Upper lobe of left lung (tissue), 4 donors: ENCODE results near the gene RBM19.

Experiments
- EP300 ChIP-seq, 4 donors: sonication (generic); formaldehyde crosslinking; IDR thresholded peaks; one replicate each; pipeline ENCODE4 v1.5.1; 2017; ENCODE audit warnings: antibody characterized with exemption in 4 of 4, control low read depth in 2 of 4
- POLR2A ChIP-seq, 4 donors: fragments of 450-650 bp; IDR thresholded peaks; one replicate each; pipeline ENCODE4 v1.5.1; 2016 to 2017; ENCODE audit warnings: antibody characterized with exemption in 4 of 4, mild to moderate bottlenecking in 2 of 4
- POLR2AphosphoS5 ChIP-seq, 2 donors: sonication (generic); formaldehyde crosslinking; IDR thresholded peaks; one replicate each; pipeline ENCODE4 v1.5.1; 2017; ENCODE audit warnings: antibody characterized with exemption in 2 of 2
- TF ChIP-seq, protein P1 (sequence below), 6 experiments: fragments of 450-650 bp in 4 of 6; fragments of 200-600 bp in 2 of 6; sonication (generic) in 2 of 6; IDR thresholded peaks; one replicate each; pipeline ENCODE4 v1.5.1; 2016 to 2019; ENCODE audit warnings: antibody characterized with exemption in 6 of 6

DNA sequence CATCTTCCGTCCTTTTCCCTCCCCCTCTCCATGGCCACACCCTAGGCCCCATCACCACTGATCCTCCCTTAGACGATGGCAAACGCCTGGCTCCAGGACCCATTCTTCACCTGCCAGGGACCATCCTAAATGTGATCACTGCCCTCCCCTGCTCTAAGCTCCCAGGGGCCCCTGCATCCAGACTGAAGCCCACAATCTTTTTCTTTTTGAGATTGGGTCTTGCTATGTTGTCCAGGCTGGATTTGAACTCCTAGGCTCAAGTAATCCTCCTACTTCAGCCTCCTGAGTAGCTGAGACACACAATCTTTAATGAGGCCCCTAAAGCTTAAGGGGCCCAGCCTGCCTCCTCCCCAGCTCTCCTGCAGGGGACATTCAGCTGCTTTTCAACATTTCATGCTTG, 15.3 kb downstream of the RBM19 start:
- TF ChIP-seq, protein P1, sequence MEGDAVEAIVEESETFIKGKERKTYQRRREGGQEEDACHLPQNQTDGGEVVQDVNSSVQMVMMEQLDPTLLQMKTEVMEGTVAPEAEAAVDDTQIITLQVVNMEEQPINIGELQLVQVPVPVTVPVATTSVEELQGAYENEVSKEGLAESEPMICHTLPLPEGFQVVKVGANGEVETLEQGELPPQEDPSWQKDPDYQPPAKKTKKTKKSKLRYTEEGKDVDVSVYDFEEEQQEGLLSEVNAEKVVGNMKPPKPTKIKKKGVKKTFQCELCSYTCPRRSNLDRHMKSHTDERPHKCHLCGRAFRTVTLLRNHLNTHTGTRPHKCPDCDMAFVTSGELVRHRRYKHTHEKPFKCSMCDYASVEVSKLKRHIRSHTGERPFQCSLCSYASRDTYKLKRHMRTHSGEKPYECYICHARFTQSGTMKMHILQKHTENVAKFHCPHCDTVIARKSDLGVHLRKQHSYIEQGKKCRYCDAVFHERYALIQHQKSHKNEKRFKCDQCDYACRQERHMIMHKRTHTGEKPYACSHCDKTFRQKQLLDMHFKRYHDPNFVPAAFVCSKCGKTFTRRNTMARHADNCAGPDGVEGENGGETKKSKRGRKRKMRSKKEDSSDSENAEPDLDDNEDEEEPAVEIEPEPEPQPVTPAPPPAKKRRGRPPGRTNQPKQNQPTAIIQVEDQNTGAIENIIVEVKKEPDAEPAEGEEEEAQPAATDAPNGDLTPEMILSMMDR (IDR thresholded peaks at IDR 0.05) = no peak
- no peak for TF ChIP-seq POLR2AphosphoS5 (IDR thresholded peaks at IDR 0.05)
- TF ChIP-seq POLR2A (IDR thresholded peaks at IDR 0.05) = no peak
- no peak for TF ChIP-seq EP300 (IDR thresholded peaks at IDR 0.05)
